Stomach smooth muscle (tissue), 2 donors: ENCODE results near the gene CFAP299.
"Not testable (repeated sequence)": the region's sequence is repeated elsewhere in the genome, so short reads cannot be mapped to it uniquely, and the experiment has no call there.

Source experiments
- H3K27ac ChIP-seq: one replicate; pipeline ENCODE4 v1.7.0; 2013; ENCODE audit warnings: mild to moderate bottlenecking, low read length, inconsistent platforms
- H3K27me3 ChIP-seq, 2 donors: one replicate each; pipeline ENCODE4 v1.7.0; 2013; ENCODE audit warnings: low read length in 2 of 2; ENCODE audit not compliant: insufficient read depth in 2 of 2, control insufficient read depth in 1 of 2
- H3K36me3 ChIP-seq, 2 donors: one replicate each; pipeline ENCODE4 v1.7.0; 2013; ENCODE audit warnings: low read length in 2 of 2; ENCODE audit not compliant: control insufficient read depth in 2 of 2, insufficient read depth in 2 of 2
- H3K4me1 ChIP-seq: one replicate; pipeline ENCODE4 v1.7.0; 2013; ENCODE audit warnings: low read length; ENCODE audit not compliant: control insufficient read depth, insufficient read depth
- H3K4me3 ChIP-seq, 2 donors: one replicate each; pipeline ENCODE4 v1.7.0; 2013; ENCODE audit warnings: low read length in 2 of 2
- H3K9ac ChIP-seq, 2 donors: one replicate each; pipeline ENCODE4 v1.7.0; 2013; ENCODE audit warnings: low read length in 2 of 2, mild to moderate bottlenecking in 1 of 2
- H3K9me3 ChIP-seq, 2 donors: one replicate each; pipeline ENCODE4 v1.7.0; 2013; ENCODE audit warnings: low read length in 2 of 2; ENCODE audit not compliant: control insufficient read depth in 2 of 2
- donor health status: healthy.
- donor health status: Pancreatic carcinoma.

CFAP299 gene

GRCh38 chr4:80307774-80308465 is 27.6 kb upstream of the CFAP299 start:
- H3K36me3 ChIP-seq: no peaks in the 10 kb centered on the region
- no peaks in the 10 kb centered on the region for H3K27me3 ChIP-seq
- peak overlapping the region; percentile 12 to 36 for H3K4me3 ChIP-seq
- no peak overlapping the region for H3K27ac ChIP-seq
- no peak overlapping the region for H3K9ac ChIP-seq
- no peaks in the 10 kb centered on the region for H3K9me3 ChIP-seq
- peaks cover 3% of the 10 kb centered on the region for H3K4me1 ChIP-seq

DNA sequence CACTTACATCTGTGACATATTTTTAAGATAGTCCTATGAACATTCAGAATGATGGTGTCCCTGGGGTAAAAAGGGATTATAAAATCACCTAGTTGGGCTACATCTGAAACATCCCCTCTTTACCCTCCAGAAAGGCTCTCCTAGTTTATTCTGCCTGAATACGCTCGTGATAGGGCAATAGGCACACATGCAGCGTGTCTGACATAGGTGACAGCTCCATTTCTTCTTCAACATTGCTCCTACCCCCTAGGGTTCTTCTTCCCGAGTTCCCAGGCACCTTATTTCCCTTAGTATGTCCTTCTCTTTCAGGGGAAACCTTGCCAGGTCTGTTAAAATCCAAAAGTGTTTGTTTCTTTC is 27.1 kb upstream of the CFAP299 start:
- no peaks in the 10 kb centered on the region for H3K9me3 ChIP-seq
- no peaks in the 10 kb centered on the region for H3K36me3 ChIP-seq
- H3K4me1 ChIP-seq: peaks cover 3% of the 10 kb centered on the region
- no peak overlapping the region for H3K4me3 ChIP-seq
- no peak overlapping the region for H3K9ac ChIP-seq
- no peaks in the 10 kb centered on the region for H3K27me3 ChIP-seq
- H3K27ac ChIP-seq: no peak overlapping the region

DNA sequence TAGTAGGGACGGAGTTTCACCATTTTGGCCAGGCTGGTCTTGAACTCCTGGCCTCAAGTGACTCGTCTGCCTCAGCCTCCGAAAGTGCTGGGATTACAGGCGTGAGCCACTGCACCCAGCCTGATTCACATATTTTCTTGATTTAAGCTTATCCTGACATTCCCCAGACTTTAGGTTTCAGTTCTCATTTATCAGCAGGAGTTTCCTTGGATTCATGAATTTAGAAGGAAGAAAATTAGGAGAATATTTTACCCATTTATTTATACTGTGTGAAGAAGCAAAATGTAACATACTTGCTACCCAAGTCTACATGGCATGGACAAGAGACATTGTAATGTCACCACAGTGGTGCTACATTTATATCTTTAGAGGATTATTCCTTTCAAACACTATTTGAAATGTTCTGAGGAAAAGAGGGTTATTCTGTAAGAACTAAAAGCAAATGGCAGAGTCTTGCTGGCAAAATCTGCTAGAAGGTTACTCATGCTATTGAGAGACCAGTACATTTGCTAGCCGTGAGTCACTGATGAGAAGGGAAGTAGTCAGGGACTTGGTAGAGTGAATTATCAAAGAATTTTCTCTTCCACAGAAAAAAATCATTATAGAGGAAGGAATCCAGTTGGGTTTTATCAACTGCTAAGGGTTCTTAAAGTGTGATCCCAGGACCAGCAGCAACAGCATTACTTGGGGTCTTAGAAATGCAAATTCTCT is 26.1 kb upstream of the CFAP299 start:
- no peak overlapping the region for H3K27ac ChIP-seq
- H3K9ac ChIP-seq: no peak overlapping the region
- H3K4me3 ChIP-seq: no peak overlapping the region

DNA sequence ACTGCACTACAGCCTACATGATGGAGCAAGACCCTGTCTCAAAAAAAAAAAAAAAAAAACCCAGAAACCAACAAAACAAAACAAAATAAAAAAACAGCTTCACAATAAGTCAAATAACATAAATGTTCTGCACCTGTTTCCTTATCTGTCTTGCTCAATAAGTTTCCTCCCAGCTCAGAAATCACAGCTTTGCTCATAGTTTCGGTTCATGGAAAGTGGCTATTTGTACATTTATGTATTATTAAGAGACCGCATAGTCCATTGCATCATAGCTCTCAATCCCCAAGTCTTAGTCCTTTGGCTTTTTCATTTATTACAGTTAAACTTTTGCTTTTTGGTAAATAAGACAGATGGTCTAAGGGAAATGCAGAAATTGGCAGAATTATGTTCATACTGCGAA is 24.4 kb upstream of the CFAP299 start:
- H3K27me3 ChIP-seq: no peaks in the 10 kb centered on the region
- peaks cover 3% of the 10 kb centered on the region for H3K4me1 ChIP-seq
- no peaks in the 10 kb centered on the region for H3K36me3 ChIP-seq
- no peak overlapping the region for H3K9ac ChIP-seq
- no peak overlapping the region for H3K4me3 ChIP-seq
- no peaks in the 10 kb centered on the region for H3K9me3 ChIP-seq
- H3K27ac ChIP-seq: no peak overlapping the region

More for the DNA sequence above, 26.1 kb upstream of the CFAP299 start:
- Histone ChIP-seq H3K9me3 (no peaks in the 10 kb centered on the region), H3K4me1 (peaks cover 3% of the 10 kb centered on the region), H3K27me3 (no peaks in the 10 kb centered on the region), H3K36me3 (no peaks in the 10 kb centered on the region)

DNA sequence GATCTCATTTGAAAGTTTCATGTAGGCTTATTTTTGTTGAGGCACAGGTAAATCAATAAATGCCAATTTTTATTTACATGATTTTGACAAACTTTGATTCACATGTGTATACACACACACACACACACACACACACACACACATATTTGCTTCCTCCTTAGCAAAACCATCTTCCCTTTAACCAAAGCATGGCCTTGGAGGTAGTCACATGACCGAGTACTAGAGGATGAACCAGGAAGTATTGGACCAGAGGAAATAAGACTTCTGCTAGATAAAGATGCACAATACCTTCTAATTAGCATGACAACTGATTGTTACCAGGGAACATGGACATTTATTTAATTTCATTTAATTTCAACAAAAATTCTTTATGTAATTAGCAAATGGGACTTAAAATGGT is 23.4 kb upstream of the CFAP299 start:
- Histone ChIP-seq H3K36me3 (no peaks in the 10 kb centered on the region), H3K9ac (no peak overlapping the region), H3K27ac (no peak overlapping the region), H3K4me1 (peaks cover 3% of the 10 kb centered on the region), H3K9me3 (no peaks in the 10 kb centered on the region), H3K4me3 (no peak overlapping the region), H3K27me3 (no peaks in the 10 kb centered on the region)

DNA sequence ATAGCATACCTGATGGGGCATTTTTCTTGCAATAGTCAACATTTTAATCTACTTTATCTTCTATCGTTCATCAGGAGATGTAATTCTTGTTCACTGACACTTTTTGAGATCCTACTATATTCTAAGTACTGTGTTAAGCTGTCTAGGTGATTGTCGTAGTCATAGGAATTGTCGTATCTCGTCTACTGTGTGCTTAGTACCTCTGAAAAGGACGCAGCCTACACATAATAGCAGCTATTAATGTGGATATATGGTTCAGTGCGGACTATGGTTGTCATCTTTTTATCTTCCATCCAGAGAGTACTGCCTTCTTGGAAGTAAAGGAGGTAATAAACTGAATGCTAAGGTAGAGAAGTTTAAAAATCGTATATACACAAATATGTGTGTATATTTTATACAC is 21.9 kb upstream of the CFAP299 start:
- H3K4me1 ChIP-seq: no peaks in the 10 kb centered on the region
- H3K9me3 ChIP-seq: no peaks in the 10 kb centered on the region
- no peak overlapping the region for H3K9ac ChIP-seq
- H3K4me3 ChIP-seq: no peak overlapping the region
- no peaks in the 10 kb centered on the region for H3K36me3 ChIP-seq
- no peak overlapping the region for H3K27ac ChIP-seq
- H3K27me3 ChIP-seq: no peaks in the 10 kb centered on the region

DNA sequence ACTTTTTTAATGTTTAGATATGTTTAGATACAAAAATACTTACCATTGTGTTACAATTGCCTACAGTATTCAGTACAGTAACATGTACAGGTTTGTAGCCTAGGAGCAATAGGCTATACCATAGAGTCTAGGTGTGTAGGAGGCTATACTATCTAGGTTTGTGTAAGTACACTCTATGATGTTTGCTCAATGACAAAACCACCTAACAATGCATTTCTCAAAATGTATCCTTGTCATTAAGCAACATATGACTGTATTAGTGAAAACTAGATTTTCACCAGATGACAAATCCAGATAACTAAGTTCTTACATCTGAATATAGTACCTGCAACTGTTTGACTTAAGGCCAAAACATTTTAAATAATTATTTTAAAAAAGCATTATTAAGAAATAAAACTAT is 19.7 kb upstream of the CFAP299 start:
- H3K4me1 ChIP-seq, H3K36me3 ChIP-seq, H3K9ac ChIP-seq, H3K27ac ChIP-seq, H3K9me3 ChIP-seq, H3K4me3 ChIP-seq, H3K27me3 ChIP-seq: not testable (repeated sequence)

DNA sequence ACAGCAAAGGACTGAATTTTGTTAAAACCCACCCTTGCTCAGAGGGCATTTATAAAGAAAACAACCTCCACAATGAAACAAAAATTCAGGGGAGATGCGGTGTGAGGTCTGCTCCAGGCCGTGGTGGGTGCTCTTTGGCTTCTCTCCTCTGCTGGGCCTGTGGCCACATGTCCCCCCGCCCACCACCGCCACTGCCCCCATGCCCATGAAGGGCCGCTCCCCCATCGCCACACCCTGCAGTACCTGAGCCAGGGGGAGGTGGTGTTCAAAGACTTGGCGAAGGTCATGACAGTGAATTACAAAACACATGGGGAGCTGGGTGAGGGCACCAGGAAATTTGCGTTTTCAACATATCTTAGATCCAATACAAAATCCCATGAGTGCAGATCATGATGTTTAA is 14.2 kb upstream of the CFAP299 start:
- Histone ChIP-seq H3K27me3 (no peaks in the 10 kb centered on the region), H3K4me1 (no peaks in the 10 kb centered on the region), H3K4me3 (no peak overlapping the region), H3K36me3 (no peaks in the 10 kb centered on the region), H3K9me3 (no peaks in the 10 kb centered on the region), H3K9ac (no peak overlapping the region), H3K27ac (no peak overlapping the region)

DNA sequence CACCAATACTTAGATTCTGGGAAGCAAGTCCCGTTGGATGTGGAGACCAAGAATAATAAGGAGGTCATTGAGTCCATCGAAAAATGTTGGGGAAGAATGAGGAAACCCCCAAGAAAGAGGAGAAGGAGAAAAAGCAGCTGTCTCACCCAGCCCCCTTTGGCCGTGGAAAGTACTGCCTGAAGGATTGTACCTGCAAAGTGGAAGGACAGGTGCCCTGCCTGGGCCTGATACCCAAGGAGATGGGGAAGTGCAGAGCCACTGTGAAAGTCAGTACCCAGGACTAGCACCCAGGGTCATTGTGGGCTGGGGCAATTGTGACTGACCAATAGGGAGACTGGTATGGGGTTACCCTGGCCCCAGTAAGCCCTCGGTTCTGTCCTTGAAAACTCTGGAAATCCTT is 13.8 kb upstream of the CFAP299 start:
- Histone ChIP-seq H3K27ac (no peak overlapping the region), H3K9me3 (no peaks in the 10 kb centered on the region), H3K36me3 (no peaks in the 10 kb centered on the region), H3K4me3 (no peak overlapping the region), H3K27me3 (no peaks in the 10 kb centered on the region), H3K9ac (no peak overlapping the region), H3K4me1 (no peaks in the 10 kb centered on the region)

DNA sequence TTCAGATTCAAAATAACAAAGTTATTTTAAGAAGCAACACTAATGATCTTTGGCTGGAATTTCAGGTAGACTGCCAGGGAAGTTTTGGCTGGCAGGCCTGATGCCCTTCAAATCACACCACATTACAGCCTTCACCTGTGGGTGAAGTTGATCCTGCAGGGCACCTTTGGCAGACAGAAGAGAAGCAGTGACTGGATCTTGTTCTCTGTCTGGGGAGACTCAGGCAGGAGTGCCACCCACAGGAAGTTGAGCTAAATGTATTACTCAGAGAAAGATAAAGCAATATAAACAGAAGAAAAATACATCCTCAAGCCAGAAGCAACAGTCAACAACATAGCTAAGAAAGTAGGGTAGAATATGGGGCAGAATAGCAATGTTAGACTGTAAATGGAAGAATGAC is 12.8 kb upstream of the CFAP299 start:
- Histone ChIP-seq H3K4me3 (no peak overlapping the region), H3K9me3 (no peaks in the 10 kb centered on the region), H3K27me3 (no peaks in the 10 kb centered on the region), H3K9ac (no peak overlapping the region), H3K36me3 (no peaks in the 10 kb centered on the region), H3K27ac (no peak overlapping the region), H3K4me1 (no peaks in the 10 kb centered on the region)

- Histone ChIP-seq H3K4me3 (no peak overlapping the region), H3K36me3 (no peaks in the 10 kb centered on the region), H3K27ac (no peak overlapping the region), H3K9me3 (no peaks in the 10 kb centered on the region), H3K27me3 (no peaks in the 10 kb centered on the region), H3K4me1 (no peaks in the 10 kb centered on the region), H3K9ac (no peak overlapping the region)
These were observed 11.4 kb upstream of the CFAP299 start for GRCh38 chr4:80324171-80324570.
